Tibial nerve (tissue), 3 donors: ENCODE results near the gene ZSCAN22.

Source experiments
- POLR2A ChIP-seq, 2 donors: fragments of 450-650 bp; IDR thresholded peaks; one replicate each; pipeline ENCODE4 v1.6.1; 2017; ENCODE audit warnings: antibody characterized with exemption in 2 of 2, mild to moderate bottlenecking in 2 of 2, moderate library complexity in 2 of 2
- TF ChIP-seq, protein P1 (sequence below), 5 experiments: fragments of 200-600 bp in 3 of 5; fragments of 450-650 bp in 2 of 5; sonication (generic) in 3 of 5; IDR thresholded peaks; one replicate each; pipeline ENCODE4 v1.5.1; 2016 to 2019; ENCODE audit warnings: antibody characterized with exemption in 5 of 5, mild to moderate bottlenecking in 3 of 5, moderate library complexity in 2 of 5

DNA sequence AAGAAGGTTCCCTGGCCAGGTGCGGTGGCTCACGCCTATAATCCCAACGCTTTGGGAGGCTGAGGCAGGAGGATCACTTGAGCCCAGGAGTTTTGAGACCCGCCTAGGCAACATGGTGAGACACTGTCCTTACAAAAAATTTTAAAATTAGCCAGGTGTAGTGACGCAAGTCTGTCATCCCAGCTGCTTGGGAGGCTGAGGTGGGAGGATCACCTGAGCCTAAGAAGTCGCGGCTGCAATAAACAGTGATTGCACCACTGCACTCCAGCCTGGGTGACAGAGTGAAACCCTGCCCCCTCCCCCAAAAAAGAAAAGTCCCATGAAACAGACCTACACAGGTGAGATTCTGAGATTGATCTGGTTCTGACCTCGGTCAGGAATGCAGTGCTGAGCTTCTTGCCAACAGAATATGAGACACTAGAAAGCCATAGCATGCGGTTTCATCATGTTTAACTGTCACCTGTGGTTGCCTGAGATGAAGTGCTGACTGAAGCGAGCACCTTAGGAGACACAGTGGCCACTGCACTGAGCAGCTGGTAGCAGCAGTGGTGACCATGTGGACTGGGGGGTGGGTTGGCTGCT lies 28.5 kb downstream of the ZSCAN22 start:
- TF ChIP-seq, protein P1, sequence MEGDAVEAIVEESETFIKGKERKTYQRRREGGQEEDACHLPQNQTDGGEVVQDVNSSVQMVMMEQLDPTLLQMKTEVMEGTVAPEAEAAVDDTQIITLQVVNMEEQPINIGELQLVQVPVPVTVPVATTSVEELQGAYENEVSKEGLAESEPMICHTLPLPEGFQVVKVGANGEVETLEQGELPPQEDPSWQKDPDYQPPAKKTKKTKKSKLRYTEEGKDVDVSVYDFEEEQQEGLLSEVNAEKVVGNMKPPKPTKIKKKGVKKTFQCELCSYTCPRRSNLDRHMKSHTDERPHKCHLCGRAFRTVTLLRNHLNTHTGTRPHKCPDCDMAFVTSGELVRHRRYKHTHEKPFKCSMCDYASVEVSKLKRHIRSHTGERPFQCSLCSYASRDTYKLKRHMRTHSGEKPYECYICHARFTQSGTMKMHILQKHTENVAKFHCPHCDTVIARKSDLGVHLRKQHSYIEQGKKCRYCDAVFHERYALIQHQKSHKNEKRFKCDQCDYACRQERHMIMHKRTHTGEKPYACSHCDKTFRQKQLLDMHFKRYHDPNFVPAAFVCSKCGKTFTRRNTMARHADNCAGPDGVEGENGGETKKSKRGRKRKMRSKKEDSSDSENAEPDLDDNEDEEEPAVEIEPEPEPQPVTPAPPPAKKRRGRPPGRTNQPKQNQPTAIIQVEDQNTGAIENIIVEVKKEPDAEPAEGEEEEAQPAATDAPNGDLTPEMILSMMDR (IDR thresholded peaks at IDR 0.05): no peak
- no peak for TF ChIP-seq POLR2A (IDR thresholded peaks at IDR 0.05)
